Trophoblast cell (in vitro differentiated cells and primary cell): Measurements from ENCODE around the gene HOXA5.

ENCODE experiments used
- DNase-seq, 2 donors: peaks; one replicate each; pipeline ENCODE4 v3.0.0-alpha.2; 2016
- H2AFZ ChIP-seq: 2 replicates; pipeline ENCODE4 v1.6.1; 2013; ENCODE audit warnings: low read length, moderate library complexity, mild to moderate bottlenecking; ENCODE audit not compliant: insufficient read depth, poor library complexity
- H2AK5ac ChIP-seq: 2 replicates; pipeline ENCODE4 v1.6.1; 2013; ENCODE audit warnings: mild to moderate bottlenecking, low read length
- H2BK120ac ChIP-seq: 2 replicates; pipeline ENCODE4 v1.6.1; 2013; ENCODE audit warnings: low read length, mild to moderate bottlenecking, moderate library complexity; ENCODE audit not compliant: insufficient read depth, poor library complexity
- H2BK12ac ChIP-seq: 2 replicates; pipeline ENCODE4 v1.6.1; 2013; ENCODE audit warnings: mild to moderate bottlenecking, low read length, moderate library complexity
- H2BK5ac ChIP-seq: 2 replicates; pipeline ENCODE4 v1.6.1; 2013; ENCODE audit warnings: low read length, low read depth, moderate library complexity, mild to moderate bottlenecking; ENCODE audit not compliant: poor library complexity
- H3K14ac ChIP-seq: 2 replicates; pipeline ENCODE4 v1.6.1; 2013; ENCODE audit warnings: mild to moderate bottlenecking, low read length
- H3K18ac ChIP-seq: 2 replicates; pipeline ENCODE4 v1.6.1; 2013; ENCODE audit warnings: mild to moderate bottlenecking, low read length
- H3K23ac ChIP-seq: 2 replicates; pipeline ENCODE4 v1.6.1; 2013; ENCODE audit warnings: low read length
- H3K27ac ChIP-seq: 2 replicates; pipeline ENCODE4 v1.5.1; 2013; ENCODE audit warnings: low read depth, mild to moderate bottlenecking, inconsistent platforms, low read length, moderate library complexity
- H3K27me3 ChIP-seq: 2 replicates; pipeline ENCODE4 v1.6.1; 2013; ENCODE audit warnings: inconsistent platforms, mild to moderate bottlenecking, low read length, moderate library complexity; ENCODE audit not compliant: insufficient read depth
- H3K36me3 ChIP-seq, 2 experiments: 1 replicate in 1 of 2; 2 replicates in 1 of 2; pipeline ENCODE4 v1.6.1; 2013; ENCODE audit warnings: low read length in 2 of 2, mild to moderate bottlenecking in 2 of 2, moderate library complexity in 1 of 2; ENCODE audit not compliant: insufficient read depth in 2 of 2, control insufficient read depth in 1 of 2
- H3K4ac ChIP-seq: 2 replicates; pipeline ENCODE4 v1.6.1; 2013; ENCODE audit warnings: low read depth, mild to moderate bottlenecking, low read length, moderate library complexity
- H3K4me1 ChIP-seq, 2 experiments: 1 replicate in 1 of 2; 2 replicates in 1 of 2; pipeline ENCODE4 v1.6.1; 2013; ENCODE audit warnings: low read length in 2 of 2, mild to moderate bottlenecking in 2 of 2, moderate library complexity in 1 of 2; ENCODE audit not compliant: insufficient read depth in 2 of 2, control insufficient read depth in 1 of 2
- H3K4me2 ChIP-seq: 2 replicates; pipeline ENCODE4 v1.6.1; 2013; ENCODE audit warnings: inconsistent platforms, mild to moderate bottlenecking, low read length, moderate library complexity
- H3K4me3 ChIP-seq: 2 replicates; pipeline ENCODE4 v1.5.1; 2013; ENCODE audit warnings: mild to moderate bottlenecking, low read depth, low read length, inconsistent platforms
- H3K79me1 ChIP-seq: one replicate; pipeline ENCODE4 v1.6.1; 2013; ENCODE audit warnings: low read length
- H3K79me2 ChIP-seq: 2 replicates; pipeline ENCODE4 v1.6.1; 2013; ENCODE audit warnings: low read length, mild to moderate bottlenecking; ENCODE audit not compliant: control insufficient read depth, insufficient read depth, poor library complexity
- H3K9ac ChIP-seq: 2 replicates; pipeline ENCODE4 v1.6.1; 2013; ENCODE audit warnings: mild to moderate bottlenecking, low read length
- H3K9me3 ChIP-seq: 2 replicates; pipeline ENCODE4 v1.6.1; 2013; ENCODE audit warnings: low read depth, mild to moderate bottlenecking, control low read depth, inconsistent platforms, low read length; ENCODE audit not compliant: insufficient read depth
- H4K12ac ChIP-seq: 2 replicates; pipeline ENCODE4 v1.6.1; 2013; ENCODE audit warnings: low read depth, mild to moderate bottlenecking, low read length, moderate library complexity
- H4K8ac ChIP-seq: 2 replicates; pipeline ENCODE4 v1.6.1; 2013; ENCODE audit warnings: low read depth, mild to moderate bottlenecking, low read length, moderate library complexity
- H4K91ac ChIP-seq: one replicate; pipeline ENCODE4 v1.6.1; 2013; ENCODE audit warnings: low read depth, mild to moderate bottlenecking, low read length, moderate library complexity
- WGBS: extraction: QIAGEN DNeasy Blood & Tissue Kit; methylation state at CpG from one replicate; pipeline ENCODE4 v1.1.7; 2013; ENCODE audit warnings: missing lambda C conversion rate; ENCODE audit not compliant: insufficient read length, insufficient coverage; ENCODE audit errors: extremely low coverage; 5-methylcytosine and 5-hydroxymethylcytosine counted together

The HOXA5 gene

DNA sequence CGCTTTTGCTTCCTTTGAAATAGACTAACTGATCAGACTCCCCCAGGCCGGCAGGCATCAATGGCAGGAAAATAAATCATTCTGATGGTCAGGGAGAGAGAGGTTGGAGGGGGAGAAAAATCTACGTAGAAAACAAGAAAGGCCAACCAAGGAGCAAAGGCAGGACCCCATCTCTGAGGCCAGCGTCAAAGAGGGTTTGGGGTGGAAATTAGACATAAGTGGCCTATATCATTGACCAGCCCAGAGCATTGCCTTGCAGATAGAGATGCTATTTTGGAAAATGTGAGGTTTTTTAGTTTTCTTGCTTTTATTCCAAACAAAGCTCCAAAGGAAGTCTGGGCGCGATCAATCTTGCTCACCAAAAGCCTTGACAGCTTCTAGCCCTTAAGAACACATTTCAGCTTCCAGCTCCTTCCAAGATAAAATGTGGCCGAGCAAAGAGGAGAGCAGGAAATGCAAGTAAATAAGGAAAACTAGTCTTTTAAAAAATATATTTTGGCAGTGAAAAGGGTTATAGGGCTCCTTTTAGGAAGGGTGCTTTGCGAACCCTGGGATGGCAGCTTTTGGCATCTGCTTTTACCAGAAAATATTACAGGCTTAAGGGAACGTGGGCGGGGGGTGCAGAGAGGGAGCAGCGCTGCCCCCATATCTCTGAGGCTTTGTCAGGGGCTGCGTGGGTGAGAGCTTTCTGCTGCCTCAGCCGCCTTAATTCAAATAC, 39.0 kb downstream of the HOXA5 start:
- no peak overlapping the region for H4K91ac ChIP-seq
- H3K36me3 ChIP-seq, result no peaks in the 10 kb centered on the region
- no peak overlapping the region for H3K4ac ChIP-seq
- H3K4me1 ChIP-seq, result peaks cover 3 to 4% of the 10 kb centered on the region in 2 experiments
- no peak overlapping the region for H2AFZ ChIP-seq
- no peaks in the 10 kb centered on the region for H3K79me1 ChIP-seq
- H3K27ac ChIP-seq, result no peak overlapping the region
- H2BK5ac ChIP-seq, result no peak overlapping the region
- H3K27me3 ChIP-seq, result peaks cover 87% of the 10 kb centered on the region
- no peak overlapping the region for H3K9ac ChIP-seq
- H3K4me2 ChIP-seq, result no peak overlapping the region
- no peak overlapping the region for H3K14ac ChIP-seq
- WGBS, result no CpG with 5 or more reads among the region's 13 CpGs
- no peak for DNase-seq
- H3K23ac ChIP-seq, result no peak overlapping the region
- no peak overlapping the region for H2BK12ac ChIP-seq
- H4K8ac ChIP-seq, result no peak overlapping the region
- H2BK120ac ChIP-seq, result no peak overlapping the region
- no peak overlapping the region for H3K18ac ChIP-seq
- H4K12ac ChIP-seq, result no peak overlapping the region
- H3K9me3 ChIP-seq, result peaks cover 10% of the 10 kb centered on the region
- no peak overlapping the region for H2AK5ac ChIP-seq
- no peaks in the 10 kb centered on the region for H3K79me2 ChIP-seq
- H3K4me3 ChIP-seq, result no peak overlapping the region

DNA sequence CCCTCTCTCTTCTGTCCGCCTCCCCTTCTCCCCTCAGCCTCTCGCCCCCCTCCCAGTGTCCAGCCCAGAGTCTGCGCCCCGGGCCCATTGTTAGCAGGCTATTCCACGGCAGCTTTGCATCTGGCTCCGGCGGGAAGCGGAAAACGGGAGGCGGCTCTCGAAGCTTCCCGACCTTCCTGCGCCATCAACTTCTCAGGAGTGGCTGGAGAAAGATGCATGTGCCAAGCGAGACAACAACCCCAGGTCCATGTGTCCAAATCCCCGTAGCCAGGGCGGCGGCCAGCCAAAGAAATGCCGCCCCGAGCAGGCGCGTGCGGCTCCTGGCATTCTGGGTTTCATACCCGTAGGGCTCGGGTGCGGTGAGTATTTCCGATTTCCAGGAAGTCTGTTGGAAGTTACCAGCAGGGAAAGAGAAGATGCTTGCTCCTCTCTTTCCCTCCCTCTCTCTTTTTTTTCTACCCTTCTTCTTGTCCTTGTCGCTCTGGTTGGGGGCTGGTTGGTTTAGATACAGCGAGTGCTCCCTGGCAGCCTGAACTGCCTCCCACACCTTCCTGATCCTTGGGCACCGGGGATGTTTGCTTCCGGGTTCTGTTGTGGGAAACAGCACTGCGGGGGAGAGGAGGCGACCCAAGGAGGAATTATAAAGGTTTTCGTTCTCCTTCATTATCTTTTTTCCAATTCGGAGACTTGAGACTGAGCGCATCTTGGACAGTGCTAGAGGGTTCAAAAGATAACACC, 39.8 kb downstream of the HOXA5 start:
- Histone ChIP-seq H3K18ac (no peak overlapping the region), H3K9me3 (peaks cover 10% of the 10 kb centered on the region), H3K36me3 (no peaks in the 10 kb centered on the region), H2BK120ac (no peak overlapping the region), H2BK5ac (no peak overlapping the region), H4K12ac (no peak overlapping the region), H3K27ac (no peak overlapping the region), H3K23ac (no peak overlapping the region), H2AK5ac (no peak overlapping the region), H3K4me1 (peaks cover 3 to 4% of the 10 kb centered on the region in 2 experiments), H4K8ac (no peak overlapping the region), H3K79me2 (no peaks in the 10 kb centered on the region), H3K14ac (no peak overlapping the region), H2AFZ (no peak overlapping the region), H3K4ac (no peak overlapping the region), H4K91ac (no peak overlapping the region), H3K9ac (no peak overlapping the region), H3K4me2 (no peak overlapping the region), H3K4me3 (no peak overlapping the region), H2BK12ac (no peak overlapping the region), H3K27me3 (peaks cover 85% of the 10 kb centered on the region), H3K79me1 (no peaks in the 10 kb centered on the region)
- peak in 1 of 2 donors; percentile 18 for DNase-seq
- no CpG with 5 or more reads among the region's 35 CpGs for WGBS

DNA sequence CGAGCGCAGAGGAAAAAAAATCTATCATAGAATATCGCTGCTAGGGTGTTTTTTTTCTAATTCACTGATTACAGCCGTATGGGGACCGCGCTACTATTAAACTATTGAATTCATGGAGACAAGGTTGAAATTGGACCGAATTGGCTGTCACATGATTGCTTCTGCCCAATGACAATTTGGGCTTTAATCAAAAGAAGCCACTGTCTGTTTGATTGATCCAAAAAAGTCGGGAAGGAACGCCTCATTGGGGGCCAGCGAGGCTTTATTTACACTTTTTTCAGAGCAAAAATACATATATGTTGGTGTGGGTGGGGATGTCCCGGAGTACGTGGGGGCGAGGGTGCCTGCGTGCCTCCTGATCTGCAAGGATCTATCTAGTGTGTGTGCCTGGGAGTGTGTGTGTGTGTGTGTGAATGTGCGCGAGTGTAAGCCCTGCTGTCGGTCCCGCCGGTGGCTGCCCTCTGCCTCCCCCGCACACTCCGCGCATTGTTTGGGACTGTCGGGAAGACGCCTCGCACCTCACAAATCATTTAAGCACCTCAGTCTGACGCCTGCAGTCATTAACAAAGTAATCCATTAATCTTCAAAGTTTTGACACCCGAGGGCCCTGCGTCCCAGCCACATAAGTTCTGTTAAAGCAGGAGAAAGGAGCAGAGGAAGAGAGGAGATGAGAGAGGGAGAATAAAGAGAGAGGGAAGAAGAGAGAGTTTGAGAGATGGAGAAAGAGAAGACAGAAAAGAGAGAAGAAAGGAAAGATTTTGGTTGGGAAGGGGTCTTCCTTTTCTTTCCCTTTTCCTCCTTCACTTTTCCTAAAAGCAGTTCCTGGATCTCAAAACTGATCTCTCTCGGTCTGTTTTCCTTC, 40.7 kb downstream of the HOXA5 start, which contains the start of gene HOXA2:
Gene HOXA2, minus strand, starts transcription at position 103 of the 862 bp plus-strand sequence. CDS start 183 bp downstream, outside the sequence.
- no peak within 1 kb of the TSS for H3K14ac ChIP-seq
- no peak within 1 kb of the TSS for H3K18ac ChIP-seq
- H2AFZ ChIP-seq, result no peak within 1 kb of the TSS
- no peaks in the 10 kb centered on the region for H3K79me1 ChIP-seq
- no peak for DNase-seq
- H3K27ac ChIP-seq, result no peak within 1 kb of the TSS
- no peak within 1 kb of the TSS for H3K4me3 ChIP-seq
- no peaks in the 10 kb centered on the region for H3K79me2 ChIP-seq
- no CpG with 5 or more reads among the region's 29 CpGs for WGBS
- H3K4me1 ChIP-seq, result peaks cover 4 to 5% of the 10 kb centered on the region in 2 experiments
- H2AK5ac ChIP-seq, result no peak within 1 kb of the TSS
- H3K4me2 ChIP-seq, result no peak within 1 kb of the TSS
- H3K36me3 ChIP-seq, result no peaks in the 10 kb centered on the region
- no peak within 1 kb of the TSS for H2BK12ac ChIP-seq
- H4K91ac ChIP-seq, result no peak within 1 kb of the TSS
- no peak within 1 kb of the TSS for H3K9ac ChIP-seq
- H2BK120ac ChIP-seq, result no peak within 1 kb of the TSS
- peaks cover 85% of the 10 kb centered on the region for H3K27me3 ChIP-seq
- H2BK5ac ChIP-seq, result no peak within 1 kb of the TSS
- H3K4ac ChIP-seq, result no peak within 1 kb of the TSS
- H4K8ac ChIP-seq, result no peak within 1 kb of the TSS
- H3K9me3 ChIP-seq, result peaks cover 9% of the 10 kb centered on the region
- H4K12ac ChIP-seq, result no peak within 1 kb of the TSS
- H3K23ac ChIP-seq, result no peak within 1 kb of the TSS

DNA sequence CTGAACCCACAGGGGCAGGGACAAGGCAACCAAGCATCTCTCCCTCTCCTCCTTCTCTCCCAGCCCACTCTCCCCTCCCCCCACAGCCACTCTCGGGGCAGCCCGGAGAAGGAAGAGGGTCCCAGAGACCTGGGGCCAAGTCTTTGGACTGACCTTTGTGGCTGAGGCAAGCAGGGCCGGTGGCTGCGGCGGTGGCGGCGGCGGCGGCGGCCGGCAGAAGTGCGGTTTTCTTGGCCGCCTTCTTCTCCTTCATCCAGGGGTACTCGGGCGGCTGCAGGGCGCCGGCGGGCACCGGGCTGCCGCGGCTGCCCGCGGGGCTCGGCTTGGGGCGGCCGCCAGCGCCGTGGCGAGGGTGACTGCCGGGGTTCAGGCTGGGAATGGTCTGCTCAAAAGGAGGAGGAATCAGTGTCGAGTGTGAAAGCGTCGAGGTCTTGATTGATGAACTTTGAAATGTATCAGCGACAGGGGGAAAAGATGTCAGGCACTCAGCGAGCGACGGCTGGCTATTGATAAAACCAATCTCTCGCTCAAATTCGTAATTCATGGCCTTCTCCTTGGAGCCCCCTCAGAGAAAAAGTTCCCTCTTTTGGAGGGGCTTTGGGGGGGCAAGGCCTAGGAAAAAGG, 41.4 kb downstream of the HOXA5 start:
- no peak overlapping the region for H2AK5ac ChIP-seq
- no peak overlapping the region for H3K9ac ChIP-seq
- H3K27me3 ChIP-seq, result peaks cover 88% of the 10 kb centered on the region
- peaks cover 10% of the 10 kb centered on the region for H3K9me3 ChIP-seq
- peaks cover 6 to 8% of the 10 kb centered on the region in 2 experiments for H3K4me1 ChIP-seq
- no peak overlapping the region for H3K4me2 ChIP-seq
- no peak overlapping the region for H3K27ac ChIP-seq
- H3K36me3 ChIP-seq, result no peaks in the 10 kb centered on the region
- H2BK12ac ChIP-seq, result no peak overlapping the region
- H3K79me1 ChIP-seq, result no peaks in the 10 kb centered on the region
- no peak overlapping the region for H4K91ac ChIP-seq
- no peak overlapping the region for H4K12ac ChIP-seq
- H2BK120ac ChIP-seq, result no peak overlapping the region
- no peak overlapping the region for H4K8ac ChIP-seq
- no CpG with 5 or more reads among the region's 39 CpGs for WGBS
- DNase-seq, result no peak
- H2AFZ ChIP-seq, result no peak overlapping the region
- H3K18ac ChIP-seq, result no peak overlapping the region
- no peak overlapping the region for H3K23ac ChIP-seq
- no peak overlapping the region for H2BK5ac ChIP-seq
- H3K79me2 ChIP-seq, result no peaks in the 10 kb centered on the region
- no peak overlapping the region for H3K14ac ChIP-seq
- H3K4ac ChIP-seq, result no peak overlapping the region
- H3K4me3 ChIP-seq, result no peak overlapping the region
